Activated naive CD4-positive, alpha-beta T cell treated with Interleukin-2 at 50 U/mL for 16 hours (primary cell): ENCODE data around the gene ASB14.

ENCODE experiments used
- DNase-seq: peaks from one replicate; pipeline ENCODE4 v3.0.0-alpha.2; 2020

Gene ASB14

GRCh38 chr3:57257678-57258077 is 34.8 kb downstream of the ASB14 start:
- DNase-seq = no peak

GRCh38 chr3:57256844-57257243 is 35.6 kb downstream of the ASB14 start:
- DNase-seq = no peak

GRCh38 chr3:57252404-57252803 is 40.1 kb downstream of the ASB14 start:
- DNase-seq = no peak

GRCh38 chr3:57244946-57245345 is 47.5 kb downstream of the ASB14 start:
- DNase-seq = no peak

- no peak for DNase-seq
Observed at GRCh38 chr3:57234613-57235575, 57.6 kb downstream of the ASB14 start.

- DNase-seq = no peak
Observed at GRCh38 chr3:57233799-57234198, 58.7 kb downstream of the ASB14 start.

GRCh38 chr3:57230006-57230405 is 62.5 kb downstream of the ASB14 start:
- DNase-seq = no peak

GRCh38 chr3:57227930-57228751 is 64.3 kb downstream of the ASB14 start:
- DNase-seq = peak; percentile 45

GRCh38 chr3:57227204-57227929 is 65.1 kb downstream of the ASB14 start, which contains the start of gene APPL1:
Gene APPL1, plus strand, starts transcription at chr3:57227729. Its CDS starts 155 bp downstream, at chr3:57227884.
- DNase-seq = peak; percentile 90

GRCh38 chr3:57226176-57226575 is 66.3 kb downstream of the ASB14 start:
- DNase-seq = no peak

GRCh38 chr3:57224856-57225255 is 67.6 kb downstream of the ASB14 start:
- no peak for DNase-seq

- no peak for DNase-seq
Observed at GRCh38 chr3:57221883-57222282, 70.6 kb downstream of the ASB14 start.
